Measurements from ENCODE around the gene NHLRC4. TPM values are rescaled to one million over a fixed set of nuclear protein-coding genes. Genes with fewer than 3 reads are reported as not detected.

The NHLRC4 gene
- total and polyA plus RNA-seq, 2 of the 8 experiments (the other 6 are each of a cell fraction or from before 2014, with no cell fraction given) = 0.60 to 0.76 TPM

- TF ChIP-seq CTCF (IDR thresholded peaks at IDR 0.05; ENCODE audit: control extremely low read depth in 1 of 3, insufficient read depth in 1 of 3, low read depth in 1 of 3, low read length in 3 of 3) = no peak
Observed at GRCh38 chr16:588639-588888, 21.8 kb downstream of the NHLRC4 start (continued).

All from H1 (cell line).